ENCODE measurements around the gene UBE2I. TPM values are rescaled to one million over a fixed set of nuclear protein-coding genes. Genes with fewer than 3 reads are reported as not detected.

Gene UBE2I
- total RNA-seq, 4 donors from 2014 or later: 55.4 to 110 (median 58.5) TPM

- Histone ChIP-seq H3K4me3 (no peak overlapping the region), H3K4me1 (peaks cover 12 to 31% (median 26%) of the 10 kb centered on the region in 4 donors), H3K36me3 (no peaks in the 10 kb centered on the region), H3K9me3 (no peaks in the 10 kb centered on the region), H3K27me3 (no peaks in the 10 kb centered on the region), H3K27ac (no peak overlapping the region)
- 97% methylated on average over 13 of the region's 15 CpGs; no CpG with 5 or more reads in 1 of the 2 donors for WGBS, 2 donors (ENCODE audit: low coverage in 1 of 2)
- intact Hi-C loops (cut with DNase I; ENCODE audit: low total_unique reads) (no loop called here), in situ Hi-C loops (cut with MboI; ENCODE audit: low pct_ligation_motif_present in 1 of 4, low pct_unique_long_range_greater_than_20kb in 1 of 4, low sequenced_read_pairs in 3 of 4) (no loop called here)
- DNase-seq: no peak
- TF ChIP-seq EP300 (IDR thresholded peaks at IDR 0.05; ENCODE audit: low read depth) (no peak), POLR2AphosphoS5 (IDR thresholded peaks at IDR 0.05) (no peak), CTCF (IDR thresholded peaks at IDR 0.05) (no peak), POLR2A (IDR thresholded peaks at IDR 0.05) (no peak)
Measured at GRCh38 chr16:1348441-1348840, 39.0 kb downstream of the UBE2I start.

GRCh38 chr16:1348926-1349325 lies 39.5 kb downstream of the UBE2I start:
- in situ Hi-C loops (cut with MboI; ENCODE audit: low pct_ligation_motif_present in 1 of 4, low pct_unique_long_range_greater_than_20kb in 1 of 4, low sequenced_read_pairs in 3 of 4): no loop called here
- Histone ChIP-seq H3K27me3 (no peaks in the 10 kb centered on the region), H3K4me3 (no peak overlapping the region), H3K36me3 (no peaks in the 10 kb centered on the region), H3K4me1 (peaks cover 12 to 33% (median 27%) of the 10 kb centered on the region in 4 donors), H3K9me3 (no peaks in the 10 kb centered on the region), H3K27ac (no peak overlapping the region)
- TF ChIP-seq POLR2A (IDR thresholded peaks at IDR 0.05) (no peak), EP300 (IDR thresholded peaks at IDR 0.05; ENCODE audit: low read depth) (no peak), POLR2AphosphoS5 (IDR thresholded peaks at IDR 0.05) (no peak), CTCF (IDR thresholded peaks at IDR 0.05) (no peak)
- 83% methylated on average over 14 of the region's 14 CpGs; no CpG with 5 or more reads in 1 of the 2 donors for WGBS, 2 donors (ENCODE audit: low coverage in 1 of 2)
- intact Hi-C loops (cut with DNase I; ENCODE audit: low total_unique reads): no loop called here
- no peak for DNase-seq

GRCh38 chr16:1349351-1349750 lies 39.9 kb downstream of the UBE2I start:
- WGBS, 2 donors (ENCODE audit: low coverage in 1 of 2): 82 to 92% methylated on average over 5 to 16 of the region's 16 CpGs
- intact Hi-C loops (cut with DNase I; ENCODE audit: low total_unique reads) (no loop called here), in situ Hi-C loops (cut with MboI; ENCODE audit: low pct_ligation_motif_present in 1 of 4, low pct_unique_long_range_greater_than_20kb in 1 of 4, low sequenced_read_pairs in 3 of 4) (no loop called here)
- H3K27me3 ChIP-seq: no peaks in the 10 kb centered on the region
- H3K4me3 ChIP-seq: no peak overlapping the region
- H3K4me1 ChIP-seq: peaks cover 12 to 29% (median 27%) of the 10 kb centered on the region in 4 donors
- no peaks in the 10 kb centered on the region for H3K9me3 ChIP-seq
- no peak for DNase-seq
- TF ChIP-seq POLR2A (IDR thresholded peaks at IDR 0.05) (no peak), POLR2AphosphoS5 (IDR thresholded peaks at IDR 0.05) (no peak), EP300 (IDR thresholded peaks at IDR 0.05; ENCODE audit: low read depth) (no peak), CTCF (IDR thresholded peaks at IDR 0.05) (no peak)
- H3K27ac ChIP-seq: no peak overlapping the region
- no peaks in the 10 kb centered on the region for H3K36me3 ChIP-seq

GRCh38 chr16:1349951-1350350 lies 40.5 kb downstream of the UBE2I start:
- H3K27me3 ChIP-seq: no peaks in the 10 kb centered on the region
- no peak overlapping the region for H3K27ac ChIP-seq
- no peak for TF ChIP-seq CTCF (IDR thresholded peaks at IDR 0.05)
- TF ChIP-seq POLR2A (IDR thresholded peaks at IDR 0.05): no peak
- TF ChIP-seq EP300 (IDR thresholded peaks at IDR 0.05; ENCODE audit: low read depth): no peak
- TF ChIP-seq POLR2AphosphoS5 (IDR thresholded peaks at IDR 0.05): no peak
- intact Hi-C loops (cut with DNase I; ENCODE audit: low total_unique reads) (no loop called here), in situ Hi-C loops (cut with MboI; ENCODE audit: low pct_ligation_motif_present in 1 of 4, low pct_unique_long_range_greater_than_20kb in 1 of 4, low sequenced_read_pairs in 3 of 4) (no loop called here)
- H3K4me3 ChIP-seq: no peak overlapping the region
- H3K36me3 ChIP-seq: no peaks in the 10 kb centered on the region
- WGBS, 2 donors (ENCODE audit: low coverage in 1 of 2): 92% methylated on average over 17 of the region's 17 CpGs; no CpG with 5 or more reads in 1 of the 2 donors
- peaks cover 12 to 29% (median 27%) of the 10 kb centered on the region in 4 donors for H3K4me1 ChIP-seq
- no peak for DNase-seq
- no peaks in the 10 kb centered on the region for H3K9me3 ChIP-seq

Measured in transverse colon (tissue), 4 donors.